ENCODE results near the gene FGFR4.

The FGFR4 gene

DNA sequence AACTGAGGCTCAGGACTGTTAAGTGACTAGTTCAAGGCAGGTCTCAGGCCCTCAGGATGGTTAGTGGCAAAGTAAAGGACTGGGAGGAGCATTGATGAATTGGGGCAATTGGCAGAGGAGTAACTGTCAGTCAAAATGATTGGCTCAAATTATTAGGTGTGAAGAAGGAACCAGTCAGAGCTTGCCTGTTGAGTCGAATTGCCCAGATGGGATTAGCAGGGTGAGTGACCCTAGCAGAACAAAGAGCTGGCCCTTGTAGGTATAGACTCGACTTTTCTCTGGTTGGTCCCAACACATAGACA, 44.3 kb downstream of the FGFR4 start:
- Histone ChIP-seq H4K20me1 (ENCODE audit: insufficient read depth, low read length) (no peaks in the 10 kb centered on the region), H3K4me3 (ENCODE audit: low read length) (no peak overlapping the region), H2AFZ (ENCODE audit: low read depth, low read length) (no peak overlapping the region), H3K27me3 (ENCODE audit: low read depth, low read length) (no peaks in the 10 kb centered on the region), H3K79me2 (ENCODE audit: low read length) (peaks cover 20% of the 10 kb centered on the region), H3K36me3 (replicated peaks; ENCODE audit: low read depth, low read length) (peaks cover 11% of the 10 kb centered on the region), H3K4me2 (ENCODE audit: low read length) (no peak overlapping the region), H3K9ac (ENCODE audit: low read length) (no peak overlapping the region), H3K4me1 (ENCODE audit: low read length) (peaks cover 23% of the 10 kb centered on the region), H3K27ac (ENCODE audit: low read length) (no peak overlapping the region), H3K9me3 (ENCODE audit: insufficient read depth, low read length) (no peaks in the 10 kb centered on the region)
- TF ChIP-seq EZH2phosphoT487 (IDR thresholded peaks at IDR 0.05; ENCODE audit: low read depth) = no peak
- TF ChIP-seq, protein P1, sequence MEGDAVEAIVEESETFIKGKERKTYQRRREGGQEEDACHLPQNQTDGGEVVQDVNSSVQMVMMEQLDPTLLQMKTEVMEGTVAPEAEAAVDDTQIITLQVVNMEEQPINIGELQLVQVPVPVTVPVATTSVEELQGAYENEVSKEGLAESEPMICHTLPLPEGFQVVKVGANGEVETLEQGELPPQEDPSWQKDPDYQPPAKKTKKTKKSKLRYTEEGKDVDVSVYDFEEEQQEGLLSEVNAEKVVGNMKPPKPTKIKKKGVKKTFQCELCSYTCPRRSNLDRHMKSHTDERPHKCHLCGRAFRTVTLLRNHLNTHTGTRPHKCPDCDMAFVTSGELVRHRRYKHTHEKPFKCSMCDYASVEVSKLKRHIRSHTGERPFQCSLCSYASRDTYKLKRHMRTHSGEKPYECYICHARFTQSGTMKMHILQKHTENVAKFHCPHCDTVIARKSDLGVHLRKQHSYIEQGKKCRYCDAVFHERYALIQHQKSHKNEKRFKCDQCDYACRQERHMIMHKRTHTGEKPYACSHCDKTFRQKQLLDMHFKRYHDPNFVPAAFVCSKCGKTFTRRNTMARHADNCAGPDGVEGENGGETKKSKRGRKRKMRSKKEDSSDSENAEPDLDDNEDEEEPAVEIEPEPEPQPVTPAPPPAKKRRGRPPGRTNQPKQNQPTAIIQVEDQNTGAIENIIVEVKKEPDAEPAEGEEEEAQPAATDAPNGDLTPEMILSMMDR (IDR thresholded peaks at IDR 0.05; ENCODE audit: low read depth, low read length) = no peak

DNA sequence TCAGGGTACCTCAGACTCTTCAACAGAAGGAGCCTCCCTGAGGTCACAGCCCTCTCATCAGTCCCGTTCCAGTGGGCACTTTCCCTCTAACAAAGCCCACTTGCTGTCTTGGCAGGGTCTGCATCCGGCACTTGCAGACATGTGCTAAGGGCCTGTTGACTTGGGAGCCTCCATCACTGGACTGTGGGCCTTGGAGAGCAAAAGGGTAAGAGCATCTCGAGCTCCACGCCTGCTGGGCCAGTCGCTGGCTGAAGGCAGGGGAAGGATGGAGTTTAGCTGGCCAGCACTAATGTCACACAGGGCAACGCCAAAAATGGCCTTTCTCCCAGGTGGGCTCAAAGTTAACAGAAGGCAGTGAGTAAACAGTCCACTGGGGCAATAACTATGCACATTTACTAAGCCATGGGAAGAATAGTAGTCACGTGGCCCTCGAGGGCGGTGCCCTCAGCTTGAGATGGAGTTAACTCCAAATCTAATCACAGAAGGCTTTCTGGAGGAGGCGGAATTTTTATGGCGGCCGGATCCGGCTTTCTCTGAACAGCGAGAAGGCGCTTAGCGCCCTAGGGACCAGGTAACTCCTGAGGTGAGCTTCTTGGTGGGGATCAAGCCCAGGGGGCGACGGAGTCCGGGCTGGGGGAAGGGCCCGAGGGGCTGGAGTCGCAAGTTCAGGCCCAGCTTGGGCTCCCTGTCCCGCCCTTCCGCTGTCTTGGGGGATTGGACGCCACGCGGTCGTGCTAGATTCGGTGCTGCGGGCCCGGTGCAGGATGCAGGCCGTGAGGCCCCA, 44.8 kb downstream of the FGFR4 start:
- H3K36me3 ChIP-seq (replicated peaks; ENCODE audit: low read depth, low read length) = peaks cover 17% of the 10 kb centered on the region
- peaks cover 23% of the 10 kb centered on the region for H3K4me1 ChIP-seq (ENCODE audit: low read length)
- no peak overlapping the region for H3K4me2 ChIP-seq (ENCODE audit: low read length)
- H3K79me2 ChIP-seq (ENCODE audit: low read length) = peaks cover 26% of the 10 kb centered on the region
- no peaks in the 10 kb centered on the region for H4K20me1 ChIP-seq (ENCODE audit: insufficient read depth, low read length)
- H3K9me3 ChIP-seq (ENCODE audit: insufficient read depth, low read length) = no peaks in the 10 kb centered on the region
- no peak overlapping the region for H3K27ac ChIP-seq (ENCODE audit: low read length)
- H3K27me3 ChIP-seq (ENCODE audit: low read depth, low read length) = no peaks in the 10 kb centered on the region
- no peak overlapping the region for H3K4me3 ChIP-seq (ENCODE audit: low read length)
- no peak overlapping the region for H2AFZ ChIP-seq (ENCODE audit: low read depth, low read length)
- H3K9ac ChIP-seq (ENCODE audit: low read length) = no peak overlapping the region
- no peak for TF ChIP-seq EZH2phosphoT487 (IDR thresholded peaks at IDR 0.05; ENCODE audit: low read depth)
- TF ChIP-seq, protein P1 (IDR thresholded peaks at IDR 0.05; ENCODE audit: low read depth, low read length) = no peak

DNA sequence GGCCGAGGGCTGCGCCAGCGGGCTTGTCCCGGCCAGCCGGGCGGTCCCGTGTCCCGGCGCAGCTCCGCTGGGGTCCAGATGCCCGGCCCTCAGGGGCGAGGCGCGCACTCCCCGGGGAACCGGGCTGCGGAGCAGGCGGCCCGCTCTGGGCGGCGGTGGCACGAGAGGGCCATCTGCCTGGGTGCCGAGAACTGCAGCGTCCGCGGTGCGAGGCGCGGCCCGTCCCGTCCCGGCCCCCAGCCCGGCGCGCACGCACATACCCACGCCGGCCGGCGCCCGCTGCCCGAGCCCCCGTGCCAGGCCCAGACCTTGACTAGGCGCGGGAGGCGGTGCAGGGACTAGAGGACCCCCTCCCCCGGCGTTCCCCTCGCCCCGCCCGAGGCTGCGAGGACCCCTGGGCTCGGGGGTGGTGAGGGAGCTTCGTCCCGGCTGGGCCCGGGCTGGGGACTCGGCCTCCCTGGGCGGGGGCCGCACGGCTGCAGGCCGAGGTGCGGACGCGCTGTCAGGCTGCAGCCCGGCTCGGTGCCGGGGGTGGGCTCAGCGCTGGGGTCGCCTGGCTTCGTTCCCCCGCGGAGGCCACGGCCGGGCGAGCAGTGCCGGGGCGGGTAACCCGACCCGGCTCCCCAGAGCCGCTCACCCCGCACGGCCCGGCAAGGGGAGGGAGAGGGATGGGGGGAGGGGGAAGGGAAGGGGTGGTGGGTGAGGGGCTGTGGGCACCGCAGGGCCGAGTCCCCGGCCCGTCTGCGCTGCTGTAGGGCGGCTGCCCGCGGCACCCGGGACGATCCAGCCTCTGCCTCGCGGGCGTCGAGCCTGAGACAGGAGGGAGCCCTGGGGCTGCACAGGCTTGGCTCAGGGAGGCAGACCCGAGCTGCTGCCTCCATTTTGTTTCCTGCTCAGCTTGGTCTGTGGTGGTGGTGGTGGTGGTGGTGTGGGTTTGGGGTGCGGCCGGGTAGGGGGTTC, 45.7 kb downstream of the FGFR4 start:
- no peaks in the 10 kb centered on the region for H4K20me1 ChIP-seq (ENCODE audit: insufficient read depth, low read length)
- H3K9me3 ChIP-seq (ENCODE audit: insufficient read depth, low read length) = no peaks in the 10 kb centered on the region
- H3K27ac ChIP-seq (ENCODE audit: low read length) = peak overlapping the region; percentile 68
- H3K79me2 ChIP-seq (ENCODE audit: low read length) = peaks cover 35% of the 10 kb centered on the region
- H3K4me1 ChIP-seq (ENCODE audit: low read length) = peaks cover 29% of the 10 kb centered on the region
- peak overlapping the region; percentile 77 for H3K4me3 ChIP-seq (ENCODE audit: low read length)
- H3K27me3 ChIP-seq (ENCODE audit: low read depth, low read length) = no peaks in the 10 kb centered on the region
- H2AFZ ChIP-seq (ENCODE audit: low read depth, low read length) = peak overlapping the region; percentile 13; the same call in 1 of the 2 replicates
- TF ChIP-seq, protein P1 (IDR thresholded peaks at IDR 0.05; ENCODE audit: low read depth, low read length) = no peak
- TF ChIP-seq EZH2phosphoT487 (IDR thresholded peaks at IDR 0.05; ENCODE audit: low read depth) = no peak
- peak overlapping the region; percentile 85 for H3K9ac ChIP-seq (ENCODE audit: low read length)
- peak overlapping the region; percentile 78 for H3K4me2 ChIP-seq (ENCODE audit: low read length)
- peaks cover 25% of the 10 kb centered on the region for H3K36me3 ChIP-seq (replicated peaks; ENCODE audit: low read depth, low read length)
